Breast epithelium (tissue), 4 donors: ENCODE measurements around the gene RAP1GAP2. TPM values are rescaled to one million over a fixed set of nuclear protein-coding genes. Genes with fewer than 3 reads are reported as not detected.

ENCODE experiments used
- DNase-seq, 2 donors: peaks; one replicate each; pipeline ENCODE4 v3.0.0-alpha.2; 2019; ENCODE audit warnings: low spot score in 2 of 2
- H3K27ac ChIP-seq, 2 donors: fragments of 200-600 bp; sonication (generic) in 1 of 2; one replicate each; pipeline ENCODE4 v1.5.1; 2016 to 2019; ENCODE audit warnings: mild to moderate bottlenecking in 1 of 2
- H3K27me3 ChIP-seq, 2 donors: fragments of 200-600 bp; sonication (generic) in 1 of 2; one replicate each; pipeline versions ENCODE4 v1.5.1 to v1.6.0; 2017 to 2019; ENCODE audit warnings: control low read depth in 1 of 2, mild to moderate bottlenecking in 1 of 2
- H3K36me3 ChIP-seq: fragments of 200-600 bp; one replicate; pipeline ENCODE4 v1.5.1; 2019
- H3K4me1 ChIP-seq, 2 donors: fragments of 200-600 bp; sonication (generic); one replicate each; pipeline ENCODE4 v1.5.1; 2016 to 2019; ENCODE audit warnings: control low read depth in 1 of 2
- H3K4me3 ChIP-seq, 3 donors: fragments of 200-600 bp; sonication (generic); 1 replicate in 2 of 3; 2 replicates in 1 of 3; pipeline ENCODE4 v1.5.1; 2016 to 2019; ENCODE audit warnings: mild to moderate bottlenecking in 3 of 3, moderate library complexity in 2 of 3
- H3K9me3 ChIP-seq, 2 donors: fragments of 200-600 bp; sonication (generic) in 1 of 2; one replicate each; pipeline ENCODE4 v1.5.1; 2016 to 2019; ENCODE audit warnings: control low read depth in 1 of 2
- POLR2A ChIP-seq: fragments of 450-650 bp; IDR thresholded peaks from one replicate; pipeline ENCODE4 v1.6.1; 2016; ENCODE audit warnings: antibody characterized with exemption, mild to moderate bottlenecking, moderate library complexity
- POLR2AphosphoS5 ChIP-seq, 3 donors: sonication (generic); formaldehyde crosslinking; IDR thresholded peaks; one replicate each; pipeline ENCODE4 v1.6.1; 2017; ENCODE audit warnings: antibody characterized with exemption in 3 of 3
- intact Hi-C: fragments of 100-400 bp; cut with DNase I; formaldehyde crosslinking; loops from one replicate; pipeline ENCODE4 v1.15.1; 2023; ENCODE audit warnings: low total_unique reads
- total RNA-seq, 3 donors: library from RNA; depleted of rRNA; stranded (reverse); fragments of >200 nt; gene quantifications; one replicate each; pipeline ENCODE4 v1.1.0, GENCODE V29; 2016
- TF ChIP-seq, protein P1 (sequence below), 3 donors: fragments of 450-650 bp; IDR thresholded peaks; one replicate each; pipeline ENCODE4 v1.5.1; 2016 to 2017; ENCODE audit warnings: antibody characterized with exemption in 3 of 3, mild to moderate bottlenecking in 3 of 3, moderate library complexity in 3 of 3

RAP1GAP2 gene
- total RNA-seq, 3 donors from 2014 or later, result 5.3 to 23.4 (median 10.8) TPM

DNA sequence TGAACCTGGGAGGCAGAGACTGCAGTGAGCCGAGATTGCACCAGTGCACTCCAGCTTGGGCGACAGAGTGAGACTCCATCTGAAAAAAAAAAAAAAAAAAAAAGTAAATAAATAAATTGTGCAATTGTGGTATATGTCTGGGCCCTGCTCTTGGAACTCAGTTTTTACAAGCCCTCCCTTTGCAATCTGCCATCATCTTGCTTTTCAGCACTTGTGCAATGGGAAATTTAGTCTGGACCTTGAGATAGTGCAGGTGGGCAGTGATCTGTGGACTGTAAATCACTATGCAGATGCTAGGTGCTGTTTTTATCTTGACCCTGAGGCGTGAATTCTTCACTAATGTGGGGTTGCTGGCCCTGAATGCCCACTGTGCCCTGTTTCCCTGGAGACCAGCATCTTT is 6.5 kb upstream of the RAP1GAP2 start:
- DNase-seq, result no peak
- intact Hi-C loops, result loop anchor here (5.0 to 10.0 kb wide), 2 partner anchors 615 to 1693 kb away; no protein-coding TSS in a partner anchor
- Histone ChIP-seq H3K4me1 (no peaks in the 10 kb centered on the region), H3K9me3 (no peaks in the 10 kb centered on the region), H3K4me3 (no peak overlapping the region), H3K27ac (no peak overlapping the region), H3K27me3 (no peaks in the 10 kb centered on the region), H3K36me3 (no peaks in the 10 kb centered on the region)
- TF ChIP-seq POLR2A (no peak), POLR2AphosphoS5 (IDR thresholded peaks at IDR 0.05) (no peak)
- TF ChIP-seq, protein P1, sequence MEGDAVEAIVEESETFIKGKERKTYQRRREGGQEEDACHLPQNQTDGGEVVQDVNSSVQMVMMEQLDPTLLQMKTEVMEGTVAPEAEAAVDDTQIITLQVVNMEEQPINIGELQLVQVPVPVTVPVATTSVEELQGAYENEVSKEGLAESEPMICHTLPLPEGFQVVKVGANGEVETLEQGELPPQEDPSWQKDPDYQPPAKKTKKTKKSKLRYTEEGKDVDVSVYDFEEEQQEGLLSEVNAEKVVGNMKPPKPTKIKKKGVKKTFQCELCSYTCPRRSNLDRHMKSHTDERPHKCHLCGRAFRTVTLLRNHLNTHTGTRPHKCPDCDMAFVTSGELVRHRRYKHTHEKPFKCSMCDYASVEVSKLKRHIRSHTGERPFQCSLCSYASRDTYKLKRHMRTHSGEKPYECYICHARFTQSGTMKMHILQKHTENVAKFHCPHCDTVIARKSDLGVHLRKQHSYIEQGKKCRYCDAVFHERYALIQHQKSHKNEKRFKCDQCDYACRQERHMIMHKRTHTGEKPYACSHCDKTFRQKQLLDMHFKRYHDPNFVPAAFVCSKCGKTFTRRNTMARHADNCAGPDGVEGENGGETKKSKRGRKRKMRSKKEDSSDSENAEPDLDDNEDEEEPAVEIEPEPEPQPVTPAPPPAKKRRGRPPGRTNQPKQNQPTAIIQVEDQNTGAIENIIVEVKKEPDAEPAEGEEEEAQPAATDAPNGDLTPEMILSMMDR (IDR thresholded peaks at IDR 0.05), result no peak

DNA sequence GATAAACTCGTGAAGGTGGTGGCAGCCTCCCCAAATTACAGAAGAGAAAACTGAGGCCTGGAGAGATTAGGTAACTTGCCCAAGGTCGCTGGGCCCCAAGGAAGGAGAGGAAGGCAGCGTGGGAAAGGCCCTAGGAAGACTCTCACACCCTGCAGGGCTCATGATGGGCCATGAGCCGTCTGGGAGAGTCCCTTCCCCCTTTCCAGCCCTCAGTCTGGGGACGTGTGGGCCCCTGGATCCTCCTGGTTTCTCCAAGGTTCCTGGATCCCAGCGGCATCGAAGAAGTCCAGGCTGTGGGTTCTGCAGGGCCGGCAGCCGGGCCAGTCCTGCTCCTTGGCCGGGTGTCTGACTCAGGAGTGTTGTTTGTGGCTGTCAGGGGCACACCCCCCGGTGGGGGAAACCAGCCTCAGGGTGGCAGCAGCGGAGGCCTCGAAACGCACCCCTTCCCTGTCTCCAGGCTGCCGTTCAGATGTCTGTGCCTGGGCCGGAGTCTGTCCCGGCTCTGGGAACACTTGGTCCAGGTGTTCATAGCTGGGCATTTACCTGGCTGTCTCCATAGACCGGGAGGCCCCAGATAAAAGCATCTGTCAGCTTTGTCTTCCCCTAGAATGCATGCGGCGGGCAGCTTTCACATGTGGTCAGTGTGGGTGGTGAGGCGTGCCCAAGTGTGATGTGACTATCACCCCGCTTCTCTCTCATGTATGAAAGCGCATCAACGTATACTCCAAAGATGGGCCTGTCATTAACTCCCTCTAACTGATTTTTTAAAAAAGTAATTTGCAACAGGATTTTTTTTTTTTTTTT is 3.7 kb upstream of the RAP1GAP2 start:
- H3K4me3 ChIP-seq, result no peak overlapping the region
- H3K27ac ChIP-seq, result no peak overlapping the region
- no peak for DNase-seq
- no peaks in the 10 kb centered on the region for H3K9me3 ChIP-seq
- no peaks in the 10 kb centered on the region for H3K4me1 ChIP-seq
- peaks cover 0 to 12% of the 10 kb centered on the region in 2 donors for H3K27me3 ChIP-seq
- no peak for TF ChIP-seq POLR2A
- TF ChIP-seq, protein P1 (IDR thresholded peaks at IDR 0.05), result no peak
- no peak for TF ChIP-seq POLR2AphosphoS5 (IDR thresholded peaks at IDR 0.05)
- intact Hi-C loops, result loop anchor here (5.0 kb wide), 1 partner anchor 1690 kb away; no protein-coding TSS in a partner anchor
- no peaks in the 10 kb centered on the region for H3K36me3 ChIP-seq

DNA sequence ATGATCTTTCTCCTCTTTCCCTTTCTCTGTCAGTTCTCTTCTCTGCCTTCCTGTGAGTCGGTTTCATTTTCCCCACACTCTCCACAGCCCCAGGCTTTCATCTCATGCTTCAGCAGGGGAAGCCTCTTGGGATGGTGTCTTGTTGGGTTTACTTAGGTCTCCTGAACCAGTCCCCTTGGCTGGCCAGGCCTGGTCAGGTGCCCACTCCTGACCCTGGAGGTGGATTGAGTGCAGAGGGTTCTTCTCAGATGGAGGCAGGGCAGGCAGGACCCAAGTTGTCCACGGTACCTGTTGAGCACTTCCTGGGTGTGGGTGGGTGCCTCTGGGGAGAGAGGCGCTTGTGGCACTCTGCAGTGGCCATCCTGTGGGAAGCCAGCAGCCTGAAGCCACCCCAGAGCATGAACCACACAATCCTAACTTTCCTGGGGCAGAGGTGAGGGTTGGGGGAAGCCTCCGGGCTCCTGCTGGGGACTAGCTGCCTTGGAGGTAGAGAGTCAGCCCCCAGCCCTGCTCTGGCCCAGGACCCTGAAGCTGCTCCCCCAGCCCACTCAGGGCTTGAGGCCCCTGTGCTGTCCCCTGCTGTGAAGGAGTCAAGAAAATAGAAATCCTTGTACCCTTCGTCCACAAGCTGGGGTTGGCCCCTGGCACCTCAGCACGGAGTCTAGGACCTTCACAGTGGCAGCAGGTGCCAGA is 2.0 kb upstream of the RAP1GAP2 start:
- intact Hi-C loops, result loop anchor here (5.0 kb wide), 1 partner anchor 1688 kb away; no protein-coding TSS in a partner anchor
- H3K27me3 ChIP-seq, result peaks cover 0 to 15% of the 10 kb centered on the region in 2 donors

DNA sequence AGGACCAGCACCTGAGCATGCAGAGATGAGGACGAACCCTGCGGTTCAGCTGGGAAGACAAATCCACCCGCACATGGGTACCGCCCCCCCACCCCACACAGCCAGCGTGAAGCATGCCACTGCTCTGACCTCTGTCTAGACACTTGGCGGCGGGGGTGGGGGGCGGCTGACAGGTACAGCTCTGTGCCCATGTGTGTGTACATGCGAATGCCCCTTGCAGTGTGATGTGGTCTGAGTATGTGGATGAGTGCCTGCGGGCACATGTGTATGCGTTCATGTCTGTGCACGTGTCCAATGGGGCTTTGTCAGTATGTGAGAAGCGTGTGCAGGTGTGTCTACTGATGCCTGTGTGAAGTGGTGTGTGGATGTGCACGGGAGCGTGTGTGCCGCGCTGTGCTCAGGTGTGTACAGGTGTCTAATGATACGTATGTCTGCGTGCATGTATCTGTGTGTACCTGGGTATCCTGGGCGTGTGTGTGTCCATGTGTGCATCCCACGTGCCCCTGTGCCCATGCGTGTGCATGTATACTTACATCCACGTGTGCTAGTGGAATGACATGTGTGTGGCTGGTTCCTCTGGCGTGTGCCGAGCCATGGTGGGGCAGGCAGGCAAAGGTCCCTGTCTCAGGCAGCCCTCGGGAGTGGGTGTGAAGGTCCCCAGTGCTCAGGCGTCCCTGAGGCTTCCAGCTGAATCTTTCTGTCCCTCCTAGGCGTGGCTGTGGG is 636 bp upstream of the RAP1GAP2 start:
- no peak for DNase-seq

More for the DNA sequence above, 2.0 kb upstream of the RAP1GAP2 start:
- H3K36me3 ChIP-seq, result no peaks in the 10 kb centered on the region
- H3K27ac ChIP-seq, result no peak overlapping the region
- TF ChIP-seq, protein P1 (IDR thresholded peaks at IDR 0.05), result no peak
- no peak for TF ChIP-seq POLR2A
- TF ChIP-seq POLR2AphosphoS5 (IDR thresholded peaks at IDR 0.05), result no peak
- no peak overlapping the region for H3K4me3 ChIP-seq
- DNase-seq, result no peak
- H3K9me3 ChIP-seq, result no peaks in the 10 kb centered on the region
- no peaks in the 10 kb centered on the region for H3K4me1 ChIP-seq

More for the DNA sequence above, 636 bp upstream of the RAP1GAP2 start:
- intact Hi-C loops, result no loop called here
- peak overlapping the region in 1 of 3 donors; percentile 28 for H3K4me3 ChIP-seq
- H3K36me3 ChIP-seq, result no peaks in the 10 kb centered on the region
- no peak overlapping the region for H3K27ac ChIP-seq
- TF ChIP-seq POLR2A (no peak), POLR2AphosphoS5 (IDR thresholded peaks at IDR 0.05) (no peak)
- TF ChIP-seq, protein P1 (IDR thresholded peaks at IDR 0.05), result no peak
- peaks cover 0 to 17% of the 10 kb centered on the region in 2 donors for H3K27me3 ChIP-seq
- H3K9me3 ChIP-seq, result no peaks in the 10 kb centered on the region
- H3K4me1 ChIP-seq, result no peaks in the 10 kb centered on the region
